Suprapubic skin (tissue), 4 donors: ENCODE measurements around the gene DIS3L. TPM values are rescaled to one million over a fixed set of nuclear protein-coding genes. Genes with fewer than 3 reads are reported as not detected.
"Not testable (repeated sequence)": the region's sequence is repeated elsewhere in the genome, so short reads cannot be mapped to it uniquely, and the experiment has no call there.

Experiments used
- DNase-seq, 2 donors: peaks; one replicate each; pipeline ENCODE4 v3.0.0-alpha.2; 2019; ENCODE audit warnings: low spot score in 2 of 2
- H3K27ac ChIP-seq: fragments of 200-600 bp; sonication (generic); one replicate; pipeline ENCODE4 v1.5.1; 2019
- H3K27me3 ChIP-seq: fragments of 200-600 bp; sonication (generic); one replicate; pipeline ENCODE4 v1.5.1; 2019
- H3K36me3 ChIP-seq: fragments of 200-600 bp; sonication (generic); one replicate; pipeline ENCODE4 v1.5.1; 2019
- H3K4me1 ChIP-seq: fragments of 200-600 bp; sonication (generic); one replicate; pipeline ENCODE4 v1.5.1; 2019
- H3K4me3 ChIP-seq: fragments of 200-600 bp; sonication (generic); one replicate; pipeline ENCODE4 v1.5.1; 2019; ENCODE audit warnings: mild to moderate bottlenecking
- H3K9me3 ChIP-seq: fragments of 200-600 bp; sonication (generic); one replicate; pipeline ENCODE4 v1.5.1; 2019
- CTCF ChIP-seq, 2 donors: fragments of 200-600 bp in 1 of 2; fragments of 450-650 bp in 1 of 2; sonication (generic) in 1 of 2; IDR thresholded peaks; one replicate each; pipeline ENCODE4 v1.5.1; 2016 to 2019; ENCODE audit warnings: antibody characterized with exemption in 2 of 2, mild to moderate bottlenecking in 1 of 2, moderate library complexity in 1 of 2
- EP300 ChIP-seq: sonication (generic); formaldehyde crosslinking; IDR thresholded peaks from one replicate; pipeline ENCODE4 v1.6.1; 2017; ENCODE audit warnings: antibody characterized with exemption
- POLR2A ChIP-seq, 2 donors: fragments of 450-650 bp; IDR thresholded peaks; one replicate each; pipeline ENCODE4 v1.6.1; 2017; ENCODE audit warnings: antibody characterized with exemption in 2 of 2, mild to moderate bottlenecking in 2 of 2, moderate library complexity in 2 of 2
- POLR2AphosphoS5 ChIP-seq, 3 donors: sonication (generic); formaldehyde crosslinking; IDR thresholded peaks; one replicate each; pipeline ENCODE4 v1.6.1; 2017; ENCODE audit warnings: antibody characterized with exemption in 3 of 3
- whole genome bisulfite sequencing: methylation state at CpG from one replicate; pipeline ENCODE4 v1.1.5; 2018; 5-methylcytosine and 5-hydroxymethylcytosine counted together
- total RNA-seq, 4 donors: library from RNA; depleted of rRNA; stranded (reverse); fragments of >200 nt; gene quantifications; one replicate each; pipeline ENCODE4 v1.1.0, GENCODE V29; 2016

DIS3L gene
- total RNA-seq, 4 donors from 2014 or later = 15.8 to 26.1 (median 21.2) TPM

DNA sequence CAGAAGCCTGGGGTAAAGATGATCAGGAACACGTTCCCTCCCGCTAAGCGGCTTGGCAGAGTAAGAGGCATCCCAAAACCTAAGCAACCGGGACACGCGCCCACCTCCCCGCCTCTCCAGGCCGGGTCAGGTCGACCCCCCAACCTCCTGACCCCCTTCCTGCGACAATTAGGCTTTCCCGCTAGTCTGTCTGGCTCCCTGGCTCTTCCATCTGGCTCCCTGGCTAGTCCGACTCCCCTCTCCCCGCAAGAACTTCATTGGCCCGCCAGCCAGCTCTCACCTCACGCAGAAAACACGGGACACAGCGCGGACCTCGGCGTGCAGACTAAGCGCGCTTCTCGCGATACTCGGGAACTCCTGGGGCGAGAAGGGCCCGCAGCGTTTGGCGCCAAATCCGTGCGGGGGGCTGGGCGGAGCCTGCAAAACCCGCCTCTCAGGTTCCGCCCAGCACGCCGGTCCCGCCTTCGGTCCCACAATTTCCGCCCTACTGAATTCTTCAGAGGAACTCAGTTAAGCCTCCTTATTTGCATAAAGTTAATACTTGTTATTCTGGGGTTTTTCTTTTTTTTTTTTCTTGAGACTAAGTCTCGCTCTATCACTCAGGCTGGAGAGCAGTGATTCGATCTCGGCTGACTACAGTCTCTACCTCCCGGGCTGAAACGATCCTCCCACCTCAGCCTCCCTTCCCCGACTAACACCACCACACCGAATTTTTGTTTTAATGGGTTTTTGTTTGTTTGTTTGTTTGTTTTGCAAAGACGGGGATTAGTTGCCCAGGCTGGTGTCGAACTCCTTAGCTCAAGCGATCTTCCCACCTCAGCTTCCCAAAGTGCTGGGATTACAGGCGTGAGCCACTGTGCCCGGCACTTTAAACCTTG, 63.2 kb downstream of the DIS3L start, which contains the start of gene TIPIN:
TIPIN (minus strand) TSS at position 327 of the 878 bp plus-strand sequence. CDS start 3,738 bp downstream, outside the sequence.
- DNase-seq = peak; percentile 97
- 7% methylated on average over 51 of the region's 51 CpGs for WGBS
- no peaks in the 10 kb centered on the region for H3K27me3 ChIP-seq
- TF ChIP-seq EP300 = no peak
- TF ChIP-seq POLR2A (IDR thresholded peaks at IDR 0.05) = peak in 1 of 2 donors; percentile 33
- peak in 1 of 3 donors; percentile 33 for TF ChIP-seq POLR2AphosphoS5 (IDR thresholded peaks at IDR 0.05)
- peaks cover 9% of the 10 kb centered on the region for H3K36me3 ChIP-seq
- peaks cover 11% of the 10 kb centered on the region for H3K4me1 ChIP-seq
- no peaks in the 10 kb centered on the region for H3K9me3 ChIP-seq
- H3K27ac ChIP-seq = peak within 1 kb of the TSS; percentile 73
- peak within 1 kb of the TSS; percentile 77 for H3K4me3 ChIP-seq

GRCh38 chr15:66359740-66360139, 66.4 kb downstream of the DIS3L start:
- no peak overlapping the region for H3K27ac ChIP-seq
- DNase-seq = no peak

DNA sequence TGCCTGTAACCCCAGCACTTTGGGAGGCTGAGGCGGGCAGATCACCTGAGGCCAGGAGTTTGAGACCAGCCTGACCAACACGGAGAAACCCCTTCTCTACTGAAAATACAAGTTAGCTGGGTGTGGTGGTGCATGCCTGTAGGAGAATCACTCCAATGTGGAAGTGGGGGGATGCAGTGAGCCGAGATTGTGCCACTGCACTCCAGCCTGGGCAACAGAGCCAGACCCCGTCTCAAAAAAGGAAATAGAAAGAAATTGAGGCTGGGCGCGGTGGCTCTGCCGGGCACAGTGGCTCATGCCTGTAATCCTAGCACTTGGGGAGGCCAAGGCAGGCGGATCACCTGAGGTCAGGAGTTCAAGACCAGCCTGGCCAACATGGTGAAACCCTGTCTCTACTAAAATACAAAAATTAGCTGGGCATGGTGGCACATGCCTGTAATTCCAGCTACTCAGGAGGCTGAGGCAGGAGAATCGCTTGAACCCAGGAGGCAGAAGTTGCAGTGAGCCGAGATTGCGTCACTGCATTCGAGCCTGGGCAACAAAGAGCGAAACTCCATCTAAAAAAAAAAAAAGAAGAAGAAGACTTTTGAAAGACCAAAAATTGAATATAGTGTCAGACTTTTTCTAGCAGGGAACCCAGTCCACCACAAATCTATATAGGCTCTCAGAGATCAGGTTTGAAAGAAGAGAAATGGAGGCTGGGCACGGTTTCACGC, 68.5 kb downstream of the DIS3L start:
- not testable (repeated sequence) for DNase-seq

More at GRCh38 chr15:66359740-66360139, 66.4 kb downstream of the DIS3L start:
- no peak overlapping the region for H3K4me3 ChIP-seq
- H3K36me3 ChIP-seq = no peaks in the 10 kb centered on the region
- TF ChIP-seq EP300 (no peak), POLR2AphosphoS5 (IDR thresholded peaks at IDR 0.05) (no peak), CTCF (IDR thresholded peaks at IDR 0.05) (no peak), POLR2A (IDR thresholded peaks at IDR 0.05) (no peak)
- H3K9me3 ChIP-seq = no peaks in the 10 kb centered on the region
- 84% methylated on average over 7 of the region's 7 CpGs for WGBS
- H3K27me3 ChIP-seq = no peaks in the 10 kb centered on the region
- peaks cover 11% of the 10 kb centered on the region for H3K4me1 ChIP-seq

GRCh38 chr15:66362776-66363175, 69.4 kb downstream of the DIS3L start:
- TF ChIP-seq POLR2A (IDR thresholded peaks at IDR 0.05) (no peak), EP300 (no peak), CTCF (IDR thresholded peaks at IDR 0.05) (no peak), POLR2AphosphoS5 (IDR thresholded peaks at IDR 0.05) (no peak)
- WGBS = 80% methylated on average over 1 of the region's 1 CpG
- H3K9me3 ChIP-seq = no peaks in the 10 kb centered on the region

More for the DNA sequence above, 68.5 kb downstream of the DIS3L start:
- not testable (repeated sequence) for H3K36me3 ChIP-seq, H3K27ac ChIP-seq, H3K4me1 ChIP-seq, H3K27me3 ChIP-seq, H3K9me3 ChIP-seq, H3K4me3 ChIP-seq
- WGBS = 82% methylated on average over 13 of the region's 15 CpGs

GRCh38 chr15:66364944-66365528, 71.7 kb downstream of the DIS3L start:
- H3K36me3 ChIP-seq = no peaks in the 10 kb centered on the region
- DNase-seq = no peak
- H3K9me3 ChIP-seq = no peaks in the 10 kb centered on the region
- TF ChIP-seq CTCF (IDR thresholded peaks at IDR 0.05) (no peak), POLR2AphosphoS5 (IDR thresholded peaks at IDR 0.05) (no peak), POLR2A (IDR thresholded peaks at IDR 0.05) (no peak), EP300 (no peak)
- H3K27ac ChIP-seq = no peak overlapping the region
- H3K27me3 ChIP-seq = no peaks in the 10 kb centered on the region
- H3K4me3 ChIP-seq = no peak overlapping the region
- peaks cover 6% of the 10 kb centered on the region for H3K4me1 ChIP-seq
- WGBS = 83% methylated on average over 3 of the region's 3 CpGs

More at GRCh38 chr15:66362776-66363175, 69.4 kb downstream of the DIS3L start:
- no peak overlapping the region for H3K27ac ChIP-seq
- H3K4me3 ChIP-seq = no peak overlapping the region
- DNase-seq = no peak
- H3K4me1 ChIP-seq = no peaks in the 10 kb centered on the region
- no peaks in the 10 kb centered on the region for H3K36me3 ChIP-seq
- no peaks in the 10 kb centered on the region for H3K27me3 ChIP-seq
